K562 (cell line): Measurements from ENCODE around the gene APOB. TPM values are rescaled to one million over a fixed set of nuclear protein-coding genes. Genes with fewer than 3 reads are reported as not detected.

ENCODE experiments used
- ATAC-seq: fragments of 200-7000 bp; cut with Tn5 transposase; 3 replicates; pipeline ENCODE4 v1.9.1; 2020; ENCODE audit warnings: moderate library complexity
- BruUV-seq: library from RNA; stranded (reverse); fragments of 400-500 nt; replicated peaks from 2 replicates; lab custom pipeline; 2021; lab: Mats Ljungman, UMichigan
- CTCF ChIA-PET: fragments of 300-600 bp; formaldehyde crosslinking; extraction: SDS; loops from one replicate; lab custom pipeline; 2021; ENCODE audit warnings: low intra/inter-chr PET ratio; lab: Yijun Ruan, JAX
- POLR2A ChIA-PET: fragments of 300-600, 350-650 bp; sonication (Branson Sonifier 250); formaldehyde crosslinking; extraction: SDS; loops from one replicate; lab custom pipeline; 2021; ENCODE audit warnings: antibody characterized with exemption, inconsistent platforms; lab: Yijun Ruan, JAX
- DNase-seq, 4 experiments: peaks; one replicate each; pipeline versions ENCODE4 v3.0.0 to v3.0.0-alpha.2; 2011 to 2018; ENCODE audit warnings: low spot score in 3 of 4, mixed read lengths in 3 of 4; ENCODE audit errors: extremely low read depth in 1 of 4
- FAIRE-seq: peaks from 2 replicates; lab custom pipeline; 2011; peaks lifted over from hg19 to GRCh38; lab: Jason Lieb, UNC
- H2AFZ ChIP-seq: 2 replicates; pipeline ENCODE4 v1.6.0; 2011; ENCODE audit warnings: low read depth, low read length, control low read depth, inconsistent platforms
- H3K27ac ChIP-seq: fragments of 200-600 bp; 3 replicates; pipeline ENCODE4 v1.8.0; 2011; ENCODE audit warnings: low read depth, mild to moderate bottlenecking, control low read depth, inconsistent platforms, low read length, moderate library complexity, mixed read lengths; ENCODE audit errors: extremely low read depth
- H3K27me3 ChIP-seq, 2 experiments: fragments of 300-600 bp in 1 of 2; 2 replicates in 1 of 2; 3 replicates in 1 of 2; pipeline versions ENCODE4 v1.6.0 to v1.8.0; 2011; ENCODE audit warnings: inconsistent platforms in 2 of 2, low read length in 2 of 2, mild to moderate bottlenecking in 1 of 2, mixed read lengths in 1 of 2, moderate library complexity in 1 of 2; ENCODE audit not compliant: control insufficient read depth in 2 of 2, insufficient read depth in 2 of 2
- H3K36me3 ChIP-seq: fragments of 300-600 bp; 3 replicates; pipeline ENCODE4 v1.8.0; 2011; ENCODE audit warnings: mild to moderate bottlenecking, low read length, inconsistent platforms; ENCODE audit not compliant: control insufficient read depth, insufficient read depth
- H3K4me1 ChIP-seq, 2 experiments: fragments of 200-600 bp in 1 of 2; replicated peaks in 1 of 2; 2 replicates in 1 of 2; 3 replicates in 1 of 2; pipeline versions ENCODE4 v1.5.1 to v1.8.0; 2011; ENCODE audit warnings: inconsistent platforms in 2 of 2, low read length in 2 of 2, mild to moderate bottlenecking in 1 of 2, mixed read lengths in 1 of 2, moderate library complexity in 1 of 2; ENCODE audit not compliant: control insufficient read depth in 2 of 2, insufficient read depth in 2 of 2
- H3K4me2 ChIP-seq: 2 replicates; pipeline ENCODE4 v1.6.1; 2011; ENCODE audit warnings: low read length, control low read depth, inconsistent platforms, mixed read lengths; ENCODE audit not compliant: insufficient read depth
- H3K4me3 ChIP-seq: fragments of 200-600 bp; sonication (generic), shearing (Covaris generic); 2 replicates; pipeline ENCODE4 v1.5.1; 2016; ENCODE audit warnings: control low read depth, inconsistent platforms
- H3K79me2 ChIP-seq: fragments of 200-600 bp; 3 replicates; pipeline ENCODE4 v1.8.0; 2011; ENCODE audit warnings: low read length, inconsistent platforms; ENCODE audit not compliant: control insufficient read depth, insufficient read depth
- H3K9ac ChIP-seq, 2 experiments: 2 replicates each; pipeline versions ENCODE4 v1.6.0 to v1.6.1; 2011; ENCODE audit warnings: low read depth in 2 of 2, low read length in 2 of 2, control low read depth in 1 of 2, inconsistent platforms in 1 of 2, mild to moderate bottlenecking in 1 of 2, mixed read lengths in 1 of 2; ENCODE audit not compliant: insufficient read depth in 1 of 2
- H3K9me1 ChIP-seq: one replicate; pipeline ENCODE4 v1.6.0; 2011; ENCODE audit warnings: inconsistent platforms, mild to moderate bottlenecking, low read length, moderate library complexity; ENCODE audit not compliant: control insufficient read depth, insufficient read depth
- H3K9me3 ChIP-seq: replicated peaks from 2 replicates; pipeline ENCODE4 v1.5.1; 2011; ENCODE audit warnings: low read depth, low read length, inconsistent platforms; ENCODE audit not compliant: control insufficient read depth, insufficient read depth
- H4K20me1 ChIP-seq: replicated peaks from 2 replicates; pipeline ENCODE4 v1.6.1; 2011; ENCODE audit warnings: low read length, inconsistent platforms, mixed read lengths; ENCODE audit not compliant: control insufficient read depth, insufficient read depth
- EGR1 ChIP-seq: fragments of 450-650 bp; conservative IDR thresholded peaks from 2 replicates; pipeline ENCODE4 v1.6.1; 2017; ENCODE audit warnings: mild to moderate bottlenecking
- TEAD1 ChIP-seq, 2 experiments: fragments of 450-650 bp in 1 of 2; sonication (generic) in 1 of 2; formaldehyde crosslinking; IDR thresholded peaks; 2 replicates each; pipeline versions ENCODE4 v1.4.0 to v1.8.0; 2020 to 2022; ENCODE audit warnings: mild to moderate bottlenecking in 2 of 2, missing genetic modification reagents in 1 of 2
- TSC22D4 ChIP-seq: fragments of 450-650 bp; IDR thresholded peaks from 2 replicates; pipeline ENCODE4 v1.6.1; 2016; ENCODE audit warnings: missing genetic modification characterization, missing biosample characterization, control low read depth
- ZNF354B ChIP-seq: fragments of 250-450 bp; sonication (Bioruptor Pico); IDR thresholded peaks from 2 replicates; pipeline ENCODE4 v1.4.0; 2020
- WGBS: fragments of 100-300 bp; shearing (Covaris generic); methylation state at CpG from one replicate; pipeline ENCODE4 v1.1.6; 2016; ENCODE audit warnings: low coverage, mixed read lengths; ENCODE audit not compliant: insufficient coverage; ENCODE audit errors: missing lambda C conversion rate; 5-methylcytosine and 5-hydroxymethylcytosine counted together
- in situ Hi-C: fragments of 300-500 bp; cut with MboI; formaldehyde crosslinking; loops from 4 replicates; pipeline ENCODE4 v1.15.0; 2018; ENCODE audit warnings: inconsistent platforms, mixed read lengths
- intact Hi-C: fragments of 100-400 bp; cut with micrococcal nuclease; formaldehyde crosslinking; loops from 2 replicates; pipeline ENCODE4 v1.14.2; 2022
- polyA plus RNA-seq, 8 experiments: library from polyadenylated mRNA; depleted of rRNA in 4 of 8; stranded (reverse) in 5 of 8; unstranded in 3 of 8; fragments of >200 nt; fragmentation: Nextera tagmentation in 2 of 8; fragmentation: Illumina TruSeq in 1 of 8; extraction: Ambion mirVana in 2 of 8; extraction: Trizol in 1 of 8; gene quantifications; 2 replicates each; pipeline versions ENCODE4 v1.2.1 to v1.2.3, GENCODE V29; 2011 to 2014; ENCODE audit warnings: inconsistent platforms in 1 of 8, missing spikeins in 1 of 8
- total RNA-seq, 7 experiments: library from RNA; depleted of rRNA in 6 of 7; stranded (reverse); fragments of >200 nt in 6 of 7; fragmentation: Illumina TruSeq in 2 of 7; extraction: Trizol in 2 of 7; gene quantifications; 2 replicates each; pipeline versions ENCODE4 v1.2.1 to v1.2.3, GENCODE V29; 2011 to 2021; ENCODE audit warnings: low replicate concordance in 1 of 7
- TF ChIP-seq, protein P1 (sequence below): fragments of 450-650 bp; formaldehyde crosslinking; IDR thresholded peaks from 2 replicates; pipeline ENCODE4 v1.4.0; 2020; ENCODE audit warnings: mild to moderate bottlenecking, mixed read lengths

APOB gene
- total and polyA plus RNA-seq, 9 of the 15 experiments (the other 6 are each of a cell fraction or from before 2014, with no cell fraction given): 0.73 TPM; not detected in 8

DNA sequence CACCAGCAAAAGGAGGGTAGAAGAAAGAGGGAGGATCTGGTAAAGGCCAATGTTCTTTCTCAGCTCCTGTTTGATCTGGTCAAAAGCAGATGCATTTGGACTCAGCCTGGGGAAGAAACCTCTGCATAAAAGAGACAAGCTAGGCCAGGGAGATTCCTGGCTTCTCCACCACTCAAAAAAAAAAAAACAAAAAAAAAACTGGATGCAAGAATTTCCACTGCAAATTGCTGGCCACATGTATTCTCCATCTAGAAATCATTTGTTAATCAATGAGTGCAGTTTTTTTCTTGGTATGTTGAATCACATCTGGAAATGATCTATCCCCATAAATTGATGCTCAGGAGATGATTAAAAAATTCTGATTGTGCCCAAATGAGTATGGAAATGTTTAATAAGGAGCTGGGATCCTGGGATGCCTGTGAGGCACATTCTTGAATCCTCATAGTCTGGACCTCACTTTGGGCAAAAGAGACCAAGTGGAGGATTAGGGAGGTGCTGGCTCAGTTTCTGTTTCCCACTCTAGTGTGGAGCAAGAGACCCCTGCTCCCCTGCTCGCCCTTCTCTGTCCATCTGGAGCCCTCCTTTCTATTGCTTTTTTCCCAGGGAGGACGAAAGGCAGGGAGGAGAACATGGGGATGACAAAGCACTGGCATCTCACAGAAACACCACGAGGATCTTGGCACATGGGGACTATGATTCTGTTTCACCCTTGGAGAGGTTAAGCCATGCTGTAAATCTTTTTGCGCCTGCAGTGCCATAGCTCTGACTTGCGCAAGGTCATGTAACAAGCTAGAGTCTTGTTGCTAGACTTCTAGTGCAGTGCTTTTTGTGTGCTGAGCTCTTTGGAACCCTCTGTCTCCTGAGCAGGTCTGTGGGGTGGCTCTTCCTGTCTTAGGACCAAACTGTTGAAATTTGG, 57.6 kb downstream of the APOB start (continued):
- no peak for TF ChIP-seq TSC22D4
- TF ChIP-seq ZNF354B: no peak
- TF ChIP-seq, all 486 proteins: peak for 0

GRCh38 chr2:20985062-20985461, 58.8 kb downstream of the APOB start:
- H2AFZ ChIP-seq: no peak overlapping the region
- ATAC-seq (no peak), DNase-seq (no peak), FAIRE-seq (no peak)
- ChIA-PET POLR2A (no interaction called here), CTCF (no interaction called here)
- no peaks in the 10 kb centered on the region for H4K20me1 ChIP-seq
- no peak overlapping the region for H3K4me2 ChIP-seq
- no peak overlapping the region for H3K27ac ChIP-seq
- no peaks in the 10 kb centered on the region for H3K9me1 ChIP-seq
- 0% methylated on average over 5 of the region's 5 CpGs for WGBS
- in situ Hi-C loops (no loop called here), intact Hi-C loops (no loop called here)
- H3K9me3 ChIP-seq: no peaks in the 10 kb centered on the region
- no peak overlapping the region for H3K9ac ChIP-seq
- TF ChIP-seq TEAD1 (CRISPR knock-in tag; IDR thresholded peaks at IDR 0.05) (no peak), EGR1 (no peak)
- TF ChIP-seq, protein P1, sequence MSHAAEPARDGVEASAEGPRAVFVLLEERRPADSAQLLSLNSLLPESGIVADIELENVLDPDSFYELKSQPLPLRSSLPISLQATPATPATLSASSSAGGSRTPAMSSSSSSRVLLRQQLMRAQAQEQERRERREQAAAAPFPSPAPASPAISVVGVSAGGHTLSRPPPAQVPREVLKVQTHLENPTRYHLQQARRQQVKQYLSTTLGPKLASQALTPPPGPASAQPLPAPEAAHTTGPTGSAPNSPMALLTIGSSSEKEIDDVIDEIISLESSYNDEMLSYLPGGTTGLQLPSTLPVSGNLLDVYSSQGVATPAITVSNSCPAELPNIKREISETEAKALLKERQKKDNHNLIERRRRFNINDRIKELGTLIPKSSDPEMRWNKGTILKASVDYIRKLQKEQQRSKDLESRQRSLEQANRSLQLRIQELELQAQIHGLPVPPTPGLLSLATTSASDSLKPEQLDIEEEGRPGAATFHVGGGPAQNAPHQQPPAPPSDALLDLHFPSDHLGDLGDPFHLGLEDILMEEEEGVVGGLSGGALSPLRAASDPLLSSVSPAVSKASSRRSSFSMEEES (CRISPR knock-in tag): peak; percentile 41; the same call in 1 of the 2 replicates
- peaks cover 0 to 13% of the 10 kb centered on the region in 2 experiments; a peak in 2 of 5 replicates for H3K27me3 ChIP-seq
- no peaks in the 10 kb centered on the region for H3K36me3 ChIP-seq
- no peaks in the 10 kb centered on the region for H3K4me1 ChIP-seq
- no peaks in the 10 kb centered on the region for H3K79me2 ChIP-seq
- no peak overlapping the region for H3K4me3 ChIP-seq
- no TSS peak for BruUV-seq
